GM21390 (cell line): ENCODE measurements around the gene CBL.

Experiments used
- ATAC-seq: cut with Tn5 transposase; IDR thresholded peaks from one replicate; pipeline ENCODE4 v1.9.1; 2021; ENCODE audit not compliant: unreplicated experiment

CBL gene

DNA sequence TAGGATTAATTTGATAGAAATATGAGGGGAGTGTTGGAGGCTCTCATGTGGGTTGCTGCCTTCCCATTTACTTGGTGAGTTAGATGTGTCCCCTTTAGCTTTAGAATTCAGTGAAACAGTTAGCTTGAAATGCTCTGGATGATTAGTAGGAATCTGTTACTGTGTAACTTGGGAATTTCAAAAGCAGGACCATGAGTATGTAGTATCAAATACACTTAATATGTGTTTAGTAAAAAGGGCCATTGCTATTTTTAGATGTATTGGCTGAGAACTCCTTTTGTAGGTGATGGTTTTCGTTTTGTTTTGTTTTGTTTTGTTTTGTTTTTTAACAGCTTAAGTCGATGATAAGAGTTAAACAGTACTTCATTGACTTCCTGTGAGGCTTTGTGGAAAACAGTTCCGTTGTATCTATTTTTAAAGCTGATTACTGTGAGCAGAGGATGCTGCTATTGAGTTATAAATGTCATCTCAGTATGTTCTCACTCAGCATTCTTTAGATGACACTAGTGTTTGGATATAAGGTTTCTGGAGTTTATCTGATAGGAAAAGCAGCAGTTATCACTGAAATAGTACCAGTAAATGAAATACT lies 57.3 kb downstream of the CBL start:
- no peak for ATAC-seq

DNA sequence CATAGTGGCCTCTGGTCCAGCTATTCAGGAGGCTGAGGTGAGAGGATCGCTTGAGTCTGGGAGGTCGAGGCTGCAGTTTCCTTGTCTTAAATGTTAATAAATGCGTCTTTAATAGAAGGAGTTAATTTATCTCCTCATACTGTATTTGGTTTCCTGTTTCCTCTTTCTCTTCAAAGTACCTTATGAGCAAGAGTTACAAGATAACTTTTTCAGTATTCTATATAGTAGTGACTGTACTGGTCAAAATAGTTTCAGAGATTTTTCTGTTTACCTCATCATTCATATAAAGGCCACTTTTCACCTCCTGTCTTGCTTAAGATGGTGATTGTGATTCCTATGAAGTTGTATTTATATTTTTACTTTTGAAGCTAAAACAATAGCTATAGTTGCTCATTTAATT lies 59.9 kb downstream of the CBL start:
- ATAC-seq, result no peak

DNA sequence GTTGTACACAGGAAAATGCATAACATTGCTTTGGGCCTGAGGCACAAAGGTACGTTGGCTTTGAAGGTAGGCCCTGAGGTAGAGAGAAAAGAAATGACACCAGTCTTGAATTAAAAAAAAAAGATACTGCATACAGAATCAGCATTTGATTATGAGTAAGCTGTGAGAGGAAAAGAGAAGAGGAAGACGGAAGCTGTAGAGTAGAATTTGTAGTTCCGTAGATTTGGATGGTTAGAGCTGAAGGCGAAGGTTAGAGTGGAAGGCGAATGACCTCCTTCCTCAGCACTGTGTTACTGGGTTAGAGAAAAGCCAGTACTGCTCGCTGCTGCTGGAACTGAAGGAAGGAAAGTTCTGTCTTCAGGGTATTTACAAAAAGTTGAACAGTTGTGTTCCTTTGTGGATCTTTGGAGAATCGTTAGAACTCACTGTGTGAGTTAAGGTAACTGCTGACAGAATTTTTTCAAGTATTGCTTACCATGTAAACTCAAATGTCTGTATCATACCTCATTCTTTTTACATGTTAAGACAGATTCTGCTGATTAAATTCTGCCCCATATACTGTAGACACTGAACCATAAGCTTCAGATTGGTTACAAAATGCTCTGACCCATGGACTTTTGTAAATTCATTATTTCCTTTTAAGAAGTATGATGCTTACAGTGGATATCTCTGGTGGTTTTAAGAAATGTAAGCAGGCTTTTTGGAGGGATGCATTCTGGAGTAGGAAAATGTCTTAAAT lies 60.5 kb downstream of the CBL start:
- ATAC-seq, result no peak

- no peak for ATAC-seq
These were observed 61.5 kb downstream of the CBL start for GRCh38 chr11:119267645-119268044.

DNA sequence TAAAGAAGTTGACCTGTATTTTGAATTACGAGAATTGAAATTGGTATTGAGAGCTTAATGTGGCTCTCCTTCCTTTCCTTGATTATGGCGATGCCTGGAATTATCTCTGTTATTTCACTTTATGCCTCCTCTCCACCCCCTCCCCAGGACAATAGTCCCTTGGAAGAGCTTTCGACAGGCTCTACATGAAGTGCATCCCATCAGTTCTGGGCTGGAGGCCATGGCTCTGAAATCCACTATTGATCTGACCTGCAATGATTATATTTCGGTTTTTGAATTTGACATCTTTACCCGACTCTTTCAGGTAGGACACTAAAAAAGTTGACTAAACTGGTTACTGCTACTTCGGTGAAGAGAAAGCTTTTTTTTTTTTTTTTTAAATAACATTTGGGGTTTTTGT lies 67.6 kb downstream of the CBL start:
- no peak for ATAC-seq

DNA sequence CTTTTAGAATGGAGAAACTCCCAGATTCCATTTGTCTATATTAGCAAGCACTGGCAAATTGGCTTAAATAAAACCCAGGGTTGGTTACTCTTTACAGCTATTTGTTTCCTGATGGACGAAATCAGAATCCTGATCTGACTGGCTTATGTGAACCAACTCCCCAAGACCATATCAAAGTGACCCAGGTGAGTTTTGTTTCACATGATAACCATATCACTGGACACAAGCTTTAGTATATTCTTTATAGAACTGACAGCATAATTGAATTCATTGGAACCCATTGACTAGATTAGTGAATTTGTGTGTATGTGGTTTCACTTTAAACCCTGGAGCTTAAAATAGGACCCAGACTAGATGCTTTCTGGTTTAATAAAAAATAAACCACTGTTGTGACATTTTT lies 71.5 kb downstream of the CBL start:
- no peak for ATAC-seq

- no peak for ATAC-seq
These were observed 76.4 kb downstream of the CBL start for GRCh38 chr11:119282495-119282894.

DNA sequence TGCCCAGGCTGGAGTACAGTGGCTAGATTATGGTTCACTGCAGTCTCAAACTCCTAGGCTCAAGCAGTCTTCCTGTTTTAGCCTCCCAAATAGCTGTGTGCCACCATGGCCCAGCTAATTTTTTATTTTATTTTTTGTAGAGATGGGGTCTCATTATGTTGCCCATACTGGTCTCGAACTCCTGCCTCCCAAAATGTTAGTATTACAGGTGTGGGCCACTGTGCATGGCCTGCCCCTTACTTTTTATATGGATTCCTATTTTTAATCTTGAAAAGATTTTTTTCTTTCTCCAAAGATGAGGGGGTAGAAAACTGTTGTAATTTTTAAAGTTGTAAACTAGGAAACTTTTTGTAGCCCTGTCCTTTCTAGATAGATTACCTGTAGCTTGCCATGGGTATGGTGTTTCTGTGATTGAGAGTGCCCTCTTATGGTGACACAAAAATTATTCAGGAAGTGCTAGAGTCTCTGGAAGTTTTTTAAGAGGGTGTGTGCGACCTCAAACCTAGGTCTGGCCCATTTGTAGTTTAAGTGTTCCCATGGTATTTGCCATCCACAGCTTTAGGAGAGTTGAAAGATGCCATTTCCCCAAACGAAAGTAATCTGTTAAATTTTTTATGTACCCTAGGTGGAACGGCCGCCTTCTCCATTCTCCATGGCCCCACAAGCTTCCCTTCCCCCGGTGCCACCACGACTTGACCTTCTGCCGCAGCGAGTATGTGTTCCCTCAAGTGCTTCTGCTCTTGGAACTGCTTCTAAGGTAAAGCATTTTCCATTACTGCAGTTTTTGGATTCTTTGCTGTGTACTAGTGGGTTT lies 78.4 kb downstream of the CBL start:
- ATAC-seq, result no peak

- ATAC-seq, result no peak
These were observed 79.3 kb downstream of the CBL start for GRCh38 chr11:119285431-119285830.

DNA sequence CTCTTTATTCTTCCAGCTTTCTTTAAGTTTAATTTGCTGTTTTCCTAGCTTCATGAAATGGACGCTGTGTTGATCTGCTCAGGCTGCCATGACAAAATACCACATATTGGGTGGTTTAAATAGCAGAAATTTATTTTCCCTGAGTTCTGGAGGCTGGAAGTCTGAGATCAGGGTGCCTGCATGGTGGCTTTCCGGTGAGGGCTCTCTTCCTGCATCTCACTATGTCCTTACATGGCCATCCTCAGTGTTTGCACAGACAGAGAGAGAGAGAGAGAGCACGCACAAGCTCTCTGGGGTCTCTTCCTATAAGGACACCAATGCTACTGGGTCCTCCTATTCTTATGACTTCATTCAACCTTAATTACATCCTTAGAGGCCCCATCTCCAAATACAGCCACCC lies 82.1 kb downstream of the CBL start:
- no peak for ATAC-seq

DNA sequence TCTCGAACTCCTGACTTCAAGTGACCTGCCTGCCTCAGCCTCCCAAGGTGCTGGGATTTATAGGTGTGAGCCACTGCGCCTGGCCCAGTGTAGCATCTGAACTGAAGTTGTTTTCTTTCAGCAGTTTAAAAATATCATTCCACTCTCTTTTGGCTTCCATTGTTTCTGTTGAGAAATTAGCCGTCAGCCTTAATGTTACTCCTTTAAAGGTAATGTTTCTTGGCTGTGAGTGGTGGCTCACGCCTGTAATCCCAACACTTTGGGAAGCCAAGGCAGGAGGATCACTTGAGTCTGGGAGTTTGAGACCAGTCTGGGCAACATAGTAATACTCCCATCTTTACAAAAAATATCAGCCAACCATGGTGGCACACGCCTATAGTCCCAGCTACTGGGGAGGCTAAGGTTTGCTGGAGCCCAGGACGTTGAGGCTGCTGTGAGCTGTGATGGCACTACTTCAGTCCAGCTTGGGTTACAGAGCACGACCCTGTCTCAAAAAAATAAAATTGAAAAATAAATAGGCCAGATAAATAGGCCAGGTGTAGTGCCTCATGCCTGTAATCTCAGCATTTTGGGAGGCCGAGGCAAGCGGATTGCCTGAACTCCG lies 84.9 kb downstream of the CBL start:
- ATAC-seq, result no peak

- no peak for ATAC-seq
These were observed 87.3 kb downstream of the CBL start for GRCh38 chr11:119293461-119293860.

GRCh38 chr11:119295178-119295577 lies 89.0 kb downstream of the CBL start:
- no peak for ATAC-seq

- no peak for ATAC-seq
These were observed 91.8 kb downstream of the CBL start for GRCh38 chr11:119297938-119298337.

DNA sequence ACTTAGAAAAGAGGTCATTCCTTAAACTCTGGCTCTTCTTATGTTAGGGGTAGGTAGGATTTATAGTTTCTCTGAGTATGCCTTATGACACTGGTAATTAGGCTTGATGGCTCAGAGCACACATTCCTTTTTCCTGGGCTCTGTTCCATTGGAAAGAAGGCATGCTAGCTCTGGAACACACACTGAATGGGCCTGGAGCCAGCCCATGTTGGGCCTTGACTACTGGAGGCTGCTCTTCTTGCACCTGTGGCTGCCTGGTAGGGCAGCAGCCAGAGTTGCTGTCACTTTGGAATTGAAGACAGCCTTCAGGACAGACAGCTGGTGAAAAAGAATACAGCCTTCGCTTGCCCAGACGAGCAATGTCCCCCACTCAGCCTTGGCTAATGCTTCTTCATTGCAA lies 92.6 kb downstream of the CBL start:
- no peak for ATAC-seq

- ATAC-seq, result no peak
These were observed 93.3 kb downstream of the CBL start for GRCh38 chr11:119299416-119299815.

DNA sequence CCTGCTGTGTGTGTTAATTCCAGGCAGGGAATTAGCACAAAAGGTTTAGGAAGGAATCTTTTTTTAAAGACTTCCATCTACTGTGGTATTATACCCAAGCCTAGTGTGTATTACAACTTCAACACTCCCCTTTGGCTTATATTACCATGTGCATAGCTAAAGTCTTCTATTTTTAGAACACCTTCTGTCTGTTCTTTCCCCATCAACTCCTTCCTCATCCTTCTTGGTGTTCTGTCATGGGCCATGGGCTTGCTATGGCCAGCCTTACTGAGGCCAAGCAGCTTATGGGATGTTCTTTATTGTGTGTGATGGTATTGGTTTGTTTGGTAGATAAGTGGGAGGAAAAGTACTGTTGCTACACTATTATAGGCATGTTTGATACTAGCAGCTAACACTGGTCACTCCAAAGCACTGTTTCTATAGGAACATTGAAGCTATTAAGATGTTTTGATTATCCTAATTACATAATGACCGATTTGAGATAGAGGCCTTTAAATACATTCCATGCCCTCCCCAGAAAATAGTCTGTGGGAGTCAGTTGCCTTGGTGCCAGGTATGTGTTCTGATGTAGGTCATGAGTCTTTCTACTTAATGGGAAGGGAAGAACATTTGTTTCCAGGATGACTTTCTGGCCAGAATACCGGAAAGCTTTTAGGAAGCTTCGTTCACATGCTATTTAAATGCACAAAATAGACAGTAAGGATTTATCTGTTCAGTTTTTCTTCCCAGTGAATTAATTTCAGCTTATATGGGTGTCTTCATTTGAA lies 94.2 kb downstream of the CBL start:
- no peak for ATAC-seq

DNA sequence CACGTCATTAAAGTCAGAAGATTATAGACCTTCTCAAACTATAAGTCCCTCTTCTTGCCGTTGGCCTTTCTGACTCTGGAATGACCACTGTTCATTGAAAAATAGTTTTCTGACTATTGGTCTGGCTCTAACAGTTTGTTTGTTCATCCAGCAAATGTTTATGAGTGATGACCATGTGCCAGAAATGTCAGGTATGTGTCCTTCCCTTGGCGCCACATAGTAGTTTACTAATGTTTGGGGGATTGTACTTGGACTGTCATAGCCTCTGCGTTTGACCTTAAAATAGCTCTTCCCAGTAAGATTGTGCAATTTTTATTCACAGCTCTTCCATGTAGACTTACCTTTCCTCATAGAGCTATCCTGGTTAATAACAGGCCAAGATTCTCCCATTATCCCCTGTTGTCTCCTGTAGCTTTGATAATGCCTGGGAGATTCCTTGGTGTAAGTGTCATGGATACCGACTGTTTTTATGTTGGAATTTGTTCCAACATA lies 97.1 kb downstream of the CBL start:
- ATAC-seq, result no peak

GRCh38 chr11:119305556-119306372 lies 99.6 kb downstream of the CBL start:
- no peak for ATAC-seq

- ATAC-seq, result no peak
These were observed 100.3 kb downstream of the CBL start for GRCh38 chr11:119306373-119306890.
